COR-L47 (cell line): ENCODE results near the gene AQP4.

ENCODE experiments used
- DNase-seq: peaks from one replicate; lab custom pipeline; 2025; lab: John Stamatoyannopoulos, UW

AQP4 gene

DNA sequence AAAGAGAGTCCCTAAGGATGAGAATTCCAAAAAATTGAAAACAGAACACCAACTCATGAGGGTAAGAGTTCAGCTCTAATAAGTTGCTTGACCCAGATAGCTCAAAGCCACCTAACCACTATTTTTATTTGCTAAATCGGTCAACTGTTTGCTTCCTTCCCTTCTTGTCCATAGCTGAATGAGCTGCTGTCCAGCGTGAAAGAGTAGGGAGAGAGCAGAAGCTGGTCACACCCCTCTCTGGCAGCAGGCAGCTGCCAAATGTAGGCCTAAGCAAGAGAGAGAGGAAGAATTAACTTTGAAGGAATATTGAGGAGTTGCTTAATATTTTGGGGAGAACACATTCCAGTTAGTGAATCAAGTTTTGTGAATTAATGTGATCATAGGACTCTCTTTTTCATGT lies 25.9 kb downstream of the AQP4 start:
- no peak for DNase-seq

DNA sequence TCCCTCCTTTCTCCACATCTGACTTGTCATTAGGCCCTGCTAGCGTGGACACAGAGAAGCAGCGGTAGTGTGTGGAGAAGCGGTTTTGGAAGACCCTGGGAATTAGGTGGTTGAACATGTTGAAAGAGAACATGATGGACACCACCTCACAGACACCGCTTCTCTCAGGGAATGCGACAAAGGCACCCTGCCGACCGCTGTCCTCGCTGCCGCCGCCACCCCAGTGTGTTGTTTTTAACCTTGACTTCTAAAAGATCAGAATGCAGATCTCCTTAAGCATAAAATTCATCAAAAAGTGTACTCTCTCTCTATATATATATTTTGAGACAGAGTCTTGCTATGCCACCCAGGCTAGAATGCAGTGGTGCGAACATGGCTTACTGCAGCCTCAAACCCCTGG lies 33.2 kb downstream of the AQP4 start:
- DNase-seq = no peak

DNA sequence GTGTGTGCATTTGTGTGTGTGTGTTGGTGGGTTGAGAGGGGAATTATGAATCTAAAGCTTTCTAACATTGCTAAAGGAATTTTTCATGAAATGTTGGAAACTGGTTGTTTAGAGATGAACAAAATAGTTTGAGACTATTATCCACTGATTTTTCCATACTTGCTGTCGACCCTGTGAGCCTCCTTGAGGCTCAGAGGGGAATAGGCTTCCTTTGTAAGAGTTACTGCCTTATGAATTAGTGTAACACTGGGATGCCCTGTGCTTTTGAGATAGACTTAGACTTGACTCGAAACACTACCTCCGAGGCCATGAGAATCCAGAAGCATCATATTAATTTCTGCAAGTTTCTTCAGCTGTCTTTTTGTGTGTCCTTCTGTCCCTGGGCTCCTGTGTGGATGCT lies 37.9 kb downstream of the AQP4 start:
- DNase-seq = no peak

DNA sequence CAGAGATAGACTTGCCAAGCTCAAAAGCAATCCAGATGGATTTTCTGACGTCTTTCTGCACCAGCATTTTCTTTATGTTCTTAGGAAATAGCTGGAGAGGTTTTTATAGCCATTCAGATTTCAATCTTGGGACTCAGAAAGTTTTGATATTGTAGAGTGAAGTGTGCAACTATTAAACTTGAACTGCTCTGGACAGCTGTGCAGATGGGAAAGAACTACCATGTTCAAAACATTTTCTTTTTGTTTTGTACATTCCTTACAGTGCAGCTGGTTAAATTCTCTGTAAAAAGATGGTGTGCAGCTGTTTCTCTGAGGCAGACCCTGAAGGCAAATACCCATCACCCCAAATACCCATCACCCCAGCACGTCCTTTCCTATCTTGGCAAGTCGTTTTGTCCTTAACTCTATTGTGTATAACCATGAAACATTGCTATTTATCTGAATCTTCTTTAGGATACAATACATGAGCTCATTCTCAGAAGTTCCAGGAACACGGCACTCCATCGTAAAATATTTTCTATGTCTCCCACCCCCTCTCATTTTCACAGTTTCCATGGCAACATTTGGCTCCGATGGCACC lies 38.8 kb downstream of the AQP4 start:
- DNase-seq = no peak

DNA sequence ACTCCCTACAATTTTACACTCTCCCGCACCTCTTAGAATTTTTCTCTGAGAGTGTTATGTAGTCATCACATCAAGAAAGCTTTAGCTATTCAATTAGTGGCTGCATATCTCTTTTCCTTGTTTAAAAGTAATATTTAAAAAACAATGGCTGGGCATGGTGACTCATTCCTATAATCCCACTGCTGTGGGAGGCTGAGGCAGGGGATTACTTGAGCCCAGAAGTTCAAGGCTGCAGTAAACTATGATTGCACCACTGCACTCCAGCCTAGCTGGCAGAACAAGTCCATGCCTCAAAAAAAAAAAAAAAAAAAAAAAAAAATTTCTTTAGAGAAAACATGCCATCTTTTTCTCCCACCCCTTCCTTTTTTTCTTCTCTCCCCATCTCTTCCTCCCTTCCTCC lies 44.3 kb downstream of the AQP4 start:
- DNase-seq = no peak

DNA sequence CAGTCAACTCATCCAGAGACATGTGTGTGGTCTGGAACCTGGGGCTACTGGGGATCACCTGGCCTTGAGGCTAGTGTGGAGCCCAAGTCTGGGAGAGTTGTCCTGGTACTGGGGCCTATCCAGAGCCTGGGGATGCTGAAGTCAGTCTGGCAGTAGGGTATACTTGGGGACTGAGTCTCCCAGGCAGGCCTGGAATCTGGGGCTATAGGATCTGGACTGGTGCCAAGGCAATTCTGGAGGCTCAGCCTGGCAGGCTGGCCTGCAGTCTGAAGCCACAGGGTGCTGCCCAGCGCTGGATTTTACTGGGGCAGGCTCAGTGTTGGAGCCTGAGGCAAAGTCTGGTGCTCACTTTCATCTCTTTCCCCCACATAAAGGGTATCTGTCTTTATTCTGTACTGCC lies 46.5 kb downstream of the AQP4 start:
- DNase-seq = no peak

DNA sequence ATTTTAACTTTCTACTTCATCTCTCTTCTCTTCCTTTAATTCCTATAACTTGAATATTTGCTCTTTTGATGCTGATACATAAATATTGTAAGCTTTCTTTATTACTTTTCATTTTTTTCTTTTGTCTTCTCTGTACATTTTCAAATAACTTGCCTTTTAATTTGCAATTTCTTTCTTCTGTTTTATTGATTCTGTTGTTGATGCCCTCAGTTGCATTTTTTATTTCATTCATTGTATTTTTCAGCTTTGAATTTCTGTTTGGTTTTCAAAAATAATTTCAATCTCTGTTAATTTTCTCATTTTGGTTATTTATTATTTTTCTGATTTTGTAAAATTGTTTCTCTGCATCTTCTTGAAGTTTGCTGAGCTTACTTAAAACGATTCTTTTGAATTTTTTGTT lies 47.0 kb downstream of the AQP4 start:
- DNase-seq = no peak

DNA sequence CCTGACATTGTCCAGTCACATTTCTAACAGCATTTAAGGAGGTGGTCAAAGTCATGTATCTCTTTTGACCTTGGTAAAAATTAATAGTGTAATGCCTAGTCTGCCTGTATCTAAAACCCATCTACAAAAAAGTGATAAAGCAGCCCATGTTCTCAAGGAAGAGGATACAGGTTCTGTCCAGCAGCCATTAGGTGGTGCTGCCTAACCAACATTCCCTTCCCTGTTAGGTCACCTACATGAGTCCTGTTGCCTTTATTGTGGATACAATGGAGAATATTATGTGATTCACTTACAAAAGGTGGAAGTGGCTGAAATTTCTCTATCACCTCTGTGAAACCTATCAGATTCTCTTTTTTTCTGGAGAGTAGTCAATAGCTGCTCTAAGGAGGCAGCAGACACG lies 52.5 kb downstream of the AQP4 start:
- DNase-seq = peak; percentile 66

DNA sequence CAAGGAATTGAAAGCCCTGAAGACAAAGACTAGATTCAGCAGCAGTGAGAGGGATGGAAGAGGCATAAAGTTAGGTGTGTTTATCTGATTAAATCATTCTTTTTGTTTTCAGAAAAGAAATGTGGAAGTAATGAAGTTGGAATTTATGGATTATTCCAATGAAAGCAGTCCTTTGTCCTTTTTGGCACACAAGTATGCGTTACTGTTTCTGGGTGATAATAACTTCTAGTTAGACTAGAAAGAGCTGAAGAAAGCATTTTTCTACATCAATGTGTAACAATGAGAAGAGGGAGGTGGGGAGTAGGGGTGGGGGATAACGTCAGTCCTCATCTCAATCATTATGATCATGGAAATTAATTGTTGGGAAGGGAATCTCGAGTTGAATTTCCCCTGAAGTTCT lies 53.0 kb downstream of the AQP4 start:
- no peak for DNase-seq

DNA sequence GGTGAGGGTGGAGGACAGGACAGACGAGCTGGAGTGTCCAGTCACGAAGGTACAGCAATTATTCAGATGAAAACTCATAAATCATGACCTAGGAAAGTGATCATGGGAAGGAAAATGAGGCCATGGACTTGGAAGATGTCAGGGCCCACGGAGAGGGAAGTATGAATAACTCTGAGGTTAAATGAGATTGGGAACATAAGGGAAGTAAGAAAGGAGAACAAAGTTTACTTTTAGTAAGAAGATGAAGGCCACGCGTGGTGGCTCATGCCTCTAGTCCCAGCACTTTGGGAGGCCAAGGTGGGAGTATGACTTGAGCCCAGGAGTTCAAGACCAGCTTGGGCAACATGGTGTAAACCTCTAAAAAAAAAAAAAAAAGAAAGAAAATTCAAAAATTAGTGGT lies 56.2 kb downstream of the AQP4 start:
- no peak for DNase-seq

DNA sequence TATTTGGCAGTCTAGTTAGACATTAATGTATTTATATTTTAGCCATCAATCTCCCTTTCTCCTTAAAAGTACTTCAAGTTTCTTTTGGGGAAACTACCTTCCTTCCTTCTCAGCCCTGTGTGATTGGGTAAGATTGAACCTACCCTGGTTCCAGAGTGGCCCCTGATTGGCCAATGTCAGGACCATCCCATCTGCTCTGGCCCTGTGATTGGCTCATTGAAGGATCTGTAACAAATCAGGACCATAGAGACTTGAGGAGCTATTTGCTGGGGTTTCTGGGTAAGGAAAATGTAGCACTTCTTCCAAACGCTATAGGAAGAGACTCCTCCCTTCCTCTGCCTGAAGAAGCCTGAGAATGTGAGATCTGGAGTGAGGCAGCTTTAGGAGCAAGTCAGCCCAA lies 59.3 kb downstream of the AQP4 start:
- no peak for DNase-seq

DNA sequence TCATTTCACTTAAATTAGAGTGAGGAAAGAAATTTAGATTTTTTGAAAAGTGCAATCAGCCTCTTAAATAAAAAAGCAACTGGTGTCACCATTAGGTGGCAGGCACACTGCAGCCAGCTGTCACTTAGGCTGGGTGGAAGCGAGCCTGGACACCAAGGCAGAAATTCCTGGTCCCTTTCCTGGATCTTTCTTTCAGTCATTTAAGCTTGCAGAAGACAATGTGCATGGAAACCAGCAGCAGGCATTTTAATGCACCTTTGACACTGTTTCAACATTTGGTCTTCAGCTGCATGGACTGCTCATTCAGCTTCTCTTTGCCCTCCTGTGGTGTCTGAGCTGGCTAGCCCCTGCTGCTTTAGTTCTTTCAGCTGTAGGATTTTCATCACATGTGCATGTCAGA lies 61.0 kb downstream of the AQP4 start:
- DNase-seq = peak; percentile 48

DNA sequence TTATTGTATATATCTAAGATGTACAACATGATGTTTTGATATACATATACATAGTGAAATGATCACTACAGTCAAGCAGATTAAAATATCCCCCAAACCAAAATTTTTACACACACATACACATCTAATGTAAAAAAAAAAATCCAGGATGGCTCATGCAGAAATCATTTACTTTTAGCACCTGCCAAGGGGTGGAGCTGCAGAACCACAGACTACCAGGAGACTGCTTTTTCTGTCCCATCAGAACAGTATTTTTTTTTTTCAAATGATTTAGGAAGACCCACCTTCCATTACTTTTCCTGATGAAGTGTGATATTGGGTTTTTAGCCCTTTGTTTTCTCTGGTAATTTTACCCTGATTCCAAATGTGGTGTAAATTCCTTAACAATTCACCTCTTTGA lies 61.9 kb downstream of the AQP4 start:
- DNase-seq = peak; percentile 30

DNA sequence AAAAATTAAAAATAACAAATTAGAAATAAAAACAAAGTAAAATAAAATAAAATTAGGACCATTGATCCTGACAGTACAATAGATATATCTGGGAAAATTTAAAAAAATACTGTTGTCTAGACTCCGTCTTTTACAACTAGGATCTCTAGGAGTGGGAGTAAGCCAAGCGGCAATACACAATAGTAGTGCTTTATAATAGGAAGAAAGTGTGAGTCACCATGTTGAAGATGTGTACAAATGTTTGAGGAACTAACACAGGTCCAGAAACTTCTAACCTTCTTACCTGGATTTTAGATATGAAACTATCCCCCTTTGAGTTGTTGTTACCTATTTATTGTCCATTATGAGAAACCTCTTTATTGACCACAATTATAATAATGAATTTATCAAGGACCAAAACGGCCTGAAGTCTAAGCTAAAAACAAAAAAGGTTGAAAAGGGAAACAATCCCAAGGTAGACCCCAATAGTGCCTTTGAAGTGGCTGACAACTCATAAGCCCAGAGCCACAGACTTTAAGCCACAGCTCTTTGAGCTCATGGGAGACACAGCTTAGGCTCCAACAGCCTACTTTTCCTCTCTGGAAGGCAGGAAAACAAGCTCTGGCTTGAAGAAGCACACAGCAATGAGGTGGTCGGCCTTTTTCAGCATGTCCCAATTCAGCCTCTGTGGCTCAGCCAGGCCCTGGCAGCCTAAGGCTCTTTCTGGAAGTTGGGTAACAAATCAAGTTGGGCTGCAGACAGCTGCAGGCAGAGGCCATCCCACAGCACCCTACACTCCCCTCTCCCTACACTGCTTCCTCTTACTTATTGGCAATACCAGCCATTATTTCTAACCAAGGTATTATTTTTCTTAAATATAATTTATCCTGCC lies 62.9 kb downstream of the AQP4 start:
- DNase-seq = no peak
